Left lung (tissue), 10 donors: ENCODE measurements around the gene OAF. TPM values are rescaled to one million over a fixed set of nuclear protein-coding genes. Genes with fewer than 3 reads are reported as not detected.
A peak's percentile ranks its signal among the peaks of the same experiment; 100 is the strongest.

Source experiments
- ATAC-seq: fragments of 200-7000 bp; cut with Tn5 transposase; one replicate; pipeline ENCODE4 v1.9.1; 2020; ENCODE audit warnings: moderate library complexity
- DNase-seq, 4 donors: peaks; one replicate each; pipeline ENCODE4 v3.0.0-alpha.2; 2013 to 2020
- H3K27ac ChIP-seq, 2 donors: fragments of 200-600 bp; sonication (generic) in 1 of 2; one replicate each; pipeline versions ENCODE4 v1.5.0 to v1.8.0; 2020 to 2021
- H3K27me3 ChIP-seq, 2 donors: fragments of 200-600 bp; sonication (generic) in 1 of 2; one replicate each; pipeline versions ENCODE4 v1.5.0 to v1.8.0; 2020 to 2021
- H3K36me3 ChIP-seq, 2 donors: fragments of 200-600 bp; sonication (generic) in 1 of 2; one replicate each; pipeline versions ENCODE4 v1.5.0 to v1.8.0; 2020 to 2021
- H3K4me1 ChIP-seq, 2 donors: fragments of 200-600 bp; one replicate each; pipeline ENCODE4 v1.8.0; 2021
- H3K4me3 ChIP-seq, 2 donors: fragments of 200-600 bp; sonication (generic) in 1 of 2; one replicate each; pipeline versions ENCODE4 v1.5.0 to v1.8.0; 2020 to 2021; ENCODE audit warnings: mild to moderate bottlenecking in 1 of 2
- H3K9me3 ChIP-seq, 2 donors: fragments of 200-600 bp; sonication (generic) in 1 of 2; one replicate each; pipeline versions ENCODE4 v1.5.0 to v1.8.0; 2020 to 2021
- CTCF ChIP-seq, 2 donors: fragments of 200-600 bp; sonication (generic) in 1 of 2; IDR thresholded peaks; one replicate each; pipeline versions ENCODE4 v1.5.0 to v1.8.0; 2021; ENCODE audit warnings: antibody characterized with exemption in 2 of 2
- intact Hi-C, 2 donors: fragments of 100-400 bp; cut with DNase I; formaldehyde crosslinking; loops; one replicate each; pipeline versions ENCODE4 v1.11.2 to v1.14.2; 2022
- polyA plus RNA-seq, 6 donors: library from polyadenylated mRNA; unstranded; fragments of 120-200 nt; gene quantifications; one replicate each; pipeline ENCODE4 v1.2.1, GENCODE V29; 2013; ENCODE audit not compliant: insufficient read length in 6 of 6
- total RNA-seq, 2 donors: library from RNA; stranded (reverse); fragmentation: NEBNext Ultra II Directional; extraction: Animal tissue kit (Norgen Biotek cat#: 25700); gene quantifications; one replicate each; pipeline ENCODE4 v1.2.1, GENCODE V29; 2021
- donor health status: DM: no; HTN: yes; CAD: no.
- donor health status: DM: no; HTN: no; CAD: no.

Gene OAF
- total and polyA plus RNA-seq, 8 donors = 19.5 to 38.0 (median 28.0) TPM

- H3K27ac ChIP-seq = no peak overlapping the region
- intact Hi-C loops = loop anchor here in 1 of 2 donors (5.0 kb wide), 1 partner anchor 53 kb away; no protein-coding TSS in a partner anchor
- peak; percentile 43 for ATAC-seq
Observed at GRCh38 chr11:120224972-120225909, 14.4 kb downstream of the OAF start.

GRCh38 chr11:120226242-120226641 lies 15.4 kb downstream of the OAF start:
- H3K36me3 ChIP-seq = peaks cover 0 to 4% of the 10 kb centered on the region in 2 donors
- H3K4me3 ChIP-seq = no peak overlapping the region
- H3K9me3 ChIP-seq = no peaks in the 10 kb centered on the region
- peaks cover 0 to 19% of the 10 kb centered on the region in 2 donors for H3K4me1 ChIP-seq
- intact Hi-C loops = loop anchor here in 1 of 2 donors (5.0 kb wide), 1 partner anchor 54 kb away; no protein-coding TSS in a partner anchor
- DNase-seq = no peak
- H3K27me3 ChIP-seq = no peaks in the 10 kb centered on the region
- no peak overlapping the region for H3K27ac ChIP-seq
- ATAC-seq = no peak
- TF ChIP-seq CTCF (IDR thresholded peaks at IDR 0.05) = no peak

More at GRCh38 chr11:120224972-120225909, 14.4 kb downstream of the OAF start:
- Histone ChIP-seq H3K27me3 (no peaks in the 10 kb centered on the region), H3K4me1 (peaks cover 0 to 19% of the 10 kb centered on the region in 2 donors), H3K36me3 (peaks cover 0 to 4% of the 10 kb centered on the region in 2 donors), H3K9me3 (no peaks in the 10 kb centered on the region), H3K4me3 (no peak overlapping the region)
- DNase-seq = peak in 2 of 4 donors; percentile 77 to 84
- TF ChIP-seq CTCF (IDR thresholded peaks at IDR 0.05) = peak in 1 of 2 donors; percentile 8

- Histone ChIP-seq H3K27ac (no peak overlapping the region), H3K4me3 (no peak overlapping the region), H3K36me3 (peaks cover 0 to 4% of the 10 kb centered on the region in 2 donors), H3K4me1 (peaks cover 0 to 19% of the 10 kb centered on the region in 2 donors), H3K9me3 (no peaks in the 10 kb centered on the region), H3K27me3 (peaks cover 0 to 2% of the 10 kb centered on the region in 2 donors)
- TF ChIP-seq CTCF (IDR thresholded peaks at IDR 0.05) = no peak
- ATAC-seq (no peak), DNase-seq (no peak)
- intact Hi-C loops = loop anchor here in 1 of 2 donors (5.0 kb wide), 1 partner anchor 54 kb away; no protein-coding TSS in a partner anchor
Observed at GRCh38 chr11:120226714-120227113, 15.9 kb downstream of the OAF start.

GRCh38 chr11:120227228-120227852 lies 16.5 kb downstream of the OAF start:
- no peak for DNase-seq
- Histone ChIP-seq H3K36me3 (peaks cover 0 to 4% of the 10 kb centered on the region in 2 donors), H3K9me3 (no peaks in the 10 kb centered on the region), H3K27me3 (peaks cover 0 to 8% of the 10 kb centered on the region in 2 donors), H3K4me3 (no peak overlapping the region), H3K4me1 (peaks cover 0 to 19% of the 10 kb centered on the region in 2 donors), H3K27ac (no peak overlapping the region)
- no peak for TF ChIP-seq CTCF (IDR thresholded peaks at IDR 0.05)
- intact Hi-C loops = loop anchor here in 1 of 2 donors (5.0 kb wide), 1 partner anchor 55 kb away; no protein-coding TSS in a partner anchor
- ATAC-seq = no peak
